Stimulated activated memory B cell treated with anti-CD40 and anti-IgM and Interleukin-4, amounts not matched to agents 10 μg/mL and 1 μg/mL and 100 μg/mL, for 72 hours (primary cell): ENCODE data around the gene POLR1G.
"Not testable (repeated sequence)": the region's sequence is repeated elsewhere in the genome, so short reads cannot be mapped to it uniquely, and the experiment has no call there.

Experiments
- ATAC-seq: fragments of 150-1000 bp; cut with Tn5 transposase; 2 replicates; pipeline ENCODE4 v1.10.0; 2021
- H3K27ac Mint-ChIP-seq: one replicate; pipeline ENCODE4 v1.8.0; 2022; ENCODE audit warnings: mild to moderate bottlenecking, mixed read lengths
- H3K27me3 Mint-ChIP-seq: one replicate; pipeline ENCODE4 v1.8.0; 2022; ENCODE audit warnings: mixed read lengths
- H3K36me3 Mint-ChIP-seq: one replicate; pipeline ENCODE4 v1.8.0; 2022; ENCODE audit warnings: mixed read lengths
- H3K4me1 Mint-ChIP-seq: one replicate; pipeline ENCODE4 v1.8.0; 2022; ENCODE audit warnings: mixed read lengths
- H3K4me3 Mint-ChIP-seq: one replicate; pipeline ENCODE4 v1.8.0; 2022; ENCODE audit warnings: mild to moderate bottlenecking, moderate library complexity, mixed read lengths
- H3K9me3 Mint-ChIP-seq: one replicate; pipeline ENCODE4 v1.8.0; 2022; ENCODE audit warnings: mixed read lengths

Gene POLR1G

DNA sequence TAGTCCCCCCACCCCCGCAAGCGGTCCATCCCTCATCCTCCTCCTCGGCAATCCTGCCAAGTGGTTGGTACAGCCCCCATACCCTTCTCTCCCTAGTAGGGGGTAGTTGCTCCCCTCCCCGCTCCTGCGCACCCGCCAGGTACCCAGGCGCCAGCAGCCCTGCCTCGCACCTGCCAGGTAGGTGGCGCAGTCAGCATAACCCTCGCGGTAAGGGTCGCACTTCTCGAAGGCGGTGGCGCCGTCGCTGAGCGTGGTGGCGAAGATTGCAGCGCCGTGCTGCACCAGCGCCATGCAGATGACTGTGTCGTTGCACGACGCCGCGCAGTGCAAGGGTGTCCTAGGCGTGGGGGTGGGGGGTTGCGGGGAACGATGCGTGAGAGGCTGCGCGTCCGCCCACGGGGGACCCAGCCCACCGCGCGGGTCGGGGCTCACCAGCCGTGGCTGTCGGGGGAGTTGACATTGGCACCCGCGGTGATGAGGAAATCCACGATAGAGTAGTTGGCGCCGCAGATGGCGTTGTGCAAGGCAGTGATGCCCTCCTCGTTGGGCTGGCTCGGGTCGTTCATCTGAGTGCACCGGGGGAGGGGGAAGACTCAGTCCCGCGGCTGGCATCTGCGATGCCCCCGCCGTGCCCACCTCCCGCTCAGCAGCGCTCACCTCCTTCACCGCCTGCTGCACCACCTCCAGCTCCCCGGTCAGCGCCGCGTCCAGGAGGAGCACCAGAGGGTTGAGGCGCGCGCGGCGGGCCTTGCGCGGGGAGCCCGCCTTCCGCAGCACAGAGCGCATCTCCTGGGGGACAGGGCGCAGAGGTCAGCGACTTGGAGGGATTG lies 20.8 kb upstream of the POLR1G start:
- peaks cover 12% of the 10 kb centered on the region for H3K4me1 Mint-ChIP-seq
- H3K27me3 Mint-ChIP-seq = peaks cover 33% of the 10 kb centered on the region
- H3K27ac Mint-ChIP-seq = no peak overlapping the region
- no peak overlapping the region for H3K4me3 Mint-ChIP-seq
- H3K9me3 Mint-ChIP-seq = no peaks in the 10 kb centered on the region
- no peak for ATAC-seq
- no peaks in the 10 kb centered on the region for H3K36me3 Mint-ChIP-seq

DNA sequence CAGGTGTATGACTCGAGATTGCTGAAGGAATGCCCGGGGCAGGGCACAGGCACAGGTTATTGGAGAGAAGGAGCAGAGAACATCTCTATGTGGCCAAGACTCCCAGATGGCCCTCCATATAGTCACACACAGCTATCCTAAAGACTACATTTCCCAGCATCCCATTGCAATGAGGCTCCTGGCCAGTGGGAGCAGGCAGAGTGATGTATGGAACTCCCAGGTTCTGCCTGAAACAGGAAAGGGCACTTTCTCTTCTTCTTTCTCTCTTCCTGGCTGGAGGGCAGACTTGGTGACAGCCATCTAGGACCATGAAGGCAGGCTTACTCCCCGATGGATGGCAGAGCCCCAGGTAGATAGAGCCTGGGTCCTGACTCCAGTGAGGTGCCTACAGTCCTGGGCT lies 15.1 kb upstream of the POLR1G start:
- H3K27ac Mint-ChIP-seq = no peak overlapping the region
- no peak overlapping the region for H3K4me3 Mint-ChIP-seq
- no peaks in the 10 kb centered on the region for H3K9me3 Mint-ChIP-seq
- ATAC-seq = peak; percentile 63
- peaks cover 13% of the 10 kb centered on the region for H3K4me1 Mint-ChIP-seq
- peaks cover 19% of the 10 kb centered on the region for H3K27me3 Mint-ChIP-seq
- no peaks in the 10 kb centered on the region for H3K36me3 Mint-ChIP-seq

DNA sequence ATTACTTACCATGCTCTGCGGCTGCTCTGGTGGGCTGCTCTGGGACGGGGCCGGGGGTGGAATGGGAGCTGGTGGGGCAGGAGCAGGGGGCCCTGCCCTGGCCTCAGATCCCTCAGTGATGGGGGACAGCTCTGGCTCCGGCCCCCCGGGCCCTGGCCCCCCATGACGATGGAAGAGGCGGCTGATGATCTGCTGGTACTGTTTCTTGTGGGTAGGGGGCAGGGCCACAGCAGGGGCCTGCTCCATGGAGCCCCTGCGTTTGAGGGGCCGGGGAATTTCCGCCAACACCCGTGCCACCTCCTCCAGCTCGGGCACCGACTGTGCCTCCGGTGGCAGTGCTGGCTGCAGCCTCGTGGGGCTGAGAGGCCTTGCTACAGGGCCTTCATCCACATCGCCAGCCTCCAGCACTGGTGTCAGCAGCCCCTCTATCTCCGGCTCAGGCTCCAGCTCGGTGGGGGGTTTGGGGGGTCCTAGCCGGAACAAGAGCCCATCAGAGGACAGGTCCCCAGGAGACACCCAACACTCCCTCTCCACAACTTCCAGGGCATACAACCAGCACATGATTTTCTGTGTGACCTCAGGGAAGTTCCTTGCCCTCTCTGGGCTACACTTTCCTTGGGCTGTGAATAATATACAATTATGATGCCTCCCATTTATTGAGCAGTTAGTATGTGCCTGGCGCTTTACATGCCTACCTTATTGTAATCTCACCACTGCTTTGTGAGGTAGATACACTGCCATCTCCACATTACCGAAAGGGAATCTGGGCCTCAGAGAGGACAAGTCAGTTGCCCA lies 14.4 kb upstream of the POLR1G start:
- Mint-ChIP-seq H3K27me3 (peaks cover 20% of the 10 kb centered on the region), H3K36me3 (no peaks in the 10 kb centered on the region), H3K4me3 (no peak overlapping the region), H3K4me1 (peaks cover 13% of the 10 kb centered on the region), H3K27ac (no peak overlapping the region), H3K9me3 (no peaks in the 10 kb centered on the region)
- ATAC-seq = no peak

DNA sequence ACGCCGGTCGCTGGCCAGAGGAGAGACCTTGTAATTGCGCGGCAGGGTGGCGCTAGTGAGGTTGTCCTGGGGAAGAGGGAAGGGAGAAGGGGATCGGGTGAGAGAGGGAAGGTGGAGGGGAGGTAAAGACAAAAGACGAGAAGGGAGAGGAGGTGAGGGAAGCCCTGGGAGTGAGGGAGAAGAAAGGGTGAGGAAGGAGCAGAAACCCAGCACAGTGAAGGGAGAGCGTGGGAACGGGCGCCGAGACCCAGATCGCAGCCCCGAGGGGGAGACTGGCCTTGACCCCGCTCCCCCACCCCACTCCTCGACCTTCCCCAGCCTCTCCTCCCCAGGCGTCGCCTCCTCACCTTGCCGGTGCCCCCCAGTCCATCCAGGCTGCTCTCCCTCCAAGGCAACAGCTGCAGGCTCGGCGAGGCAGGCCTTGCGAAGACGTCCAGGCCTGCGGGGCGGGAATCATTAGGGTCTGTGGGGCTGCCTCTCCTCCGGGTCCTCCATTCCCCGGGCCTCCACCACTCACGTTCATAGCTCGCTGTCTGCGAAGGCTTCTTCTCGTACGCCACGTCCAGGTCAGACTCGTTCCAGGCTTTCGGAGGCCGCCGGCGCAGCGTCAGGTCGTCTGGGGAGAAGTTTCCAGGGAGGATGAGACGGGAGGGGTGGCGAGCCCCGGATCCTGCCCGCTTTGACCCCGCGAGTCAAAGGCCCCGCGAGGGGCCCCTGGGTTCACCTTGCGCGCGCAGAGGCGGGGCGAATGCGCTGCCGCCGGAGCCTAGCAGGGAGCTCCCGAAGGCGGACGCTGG lies 10.4 kb upstream of the POLR1G start:
- H3K9me3 Mint-ChIP-seq = no peaks in the 10 kb centered on the region
- no peak overlapping the region for H3K4me3 Mint-ChIP-seq
- ATAC-seq = no peak
- peaks cover 38% of the 10 kb centered on the region for H3K27me3 Mint-ChIP-seq
- no peak overlapping the region for H3K27ac Mint-ChIP-seq
- no peaks in the 10 kb centered on the region for H3K36me3 Mint-ChIP-seq
- peaks cover 27% of the 10 kb centered on the region for H3K4me1 Mint-ChIP-seq

DNA sequence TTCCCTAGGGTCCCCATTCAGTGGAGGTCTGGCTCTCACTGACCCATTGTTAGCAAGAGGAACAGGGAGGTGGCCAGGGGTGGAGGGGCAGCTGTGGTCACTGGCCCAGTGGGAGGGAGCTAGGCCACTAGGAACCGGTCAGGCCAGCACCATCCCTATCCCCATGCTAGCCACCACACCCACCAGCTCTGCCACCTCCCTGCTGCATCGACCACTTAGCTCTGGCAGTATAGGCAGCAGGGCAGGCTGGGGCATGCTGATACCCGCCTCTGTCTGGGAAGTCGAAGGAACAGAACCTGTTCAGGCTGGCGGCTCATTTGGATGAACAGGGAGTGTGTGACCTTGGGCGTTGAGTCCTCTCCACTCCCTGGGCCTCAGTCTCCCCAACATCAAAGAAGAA lies 6.3 kb upstream of the POLR1G start:
- ATAC-seq = no peak
- peaks cover 42% of the 10 kb centered on the region for H3K4me1 Mint-ChIP-seq
- no peak overlapping the region for H3K4me3 Mint-ChIP-seq

DNA sequence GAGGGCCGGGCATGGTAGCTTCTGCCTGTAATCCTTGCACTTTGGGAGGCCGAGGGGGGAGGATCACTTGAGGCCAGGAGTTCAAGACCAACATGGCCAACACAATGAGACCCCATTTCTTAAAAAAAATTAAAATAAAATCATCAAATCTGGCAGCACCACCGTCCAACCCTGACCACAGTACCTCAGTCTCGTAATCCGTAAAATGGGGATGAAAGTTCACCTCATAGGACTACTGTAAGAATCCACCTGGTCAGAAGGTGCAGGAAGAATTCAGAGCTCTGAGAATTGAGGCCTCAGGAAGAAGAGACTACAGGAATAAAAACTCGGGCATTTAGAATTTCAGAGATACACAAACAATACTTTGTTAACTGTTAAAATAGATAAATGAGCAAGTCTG lies 4.6 kb upstream of the POLR1G start:
- no peaks in the 10 kb centered on the region for H3K9me3 Mint-ChIP-seq
- H3K27ac Mint-ChIP-seq = no peak overlapping the region
- H3K27me3 Mint-ChIP-seq = peaks cover 50% of the 10 kb centered on the region
- H3K36me3 Mint-ChIP-seq = no peaks in the 10 kb centered on the region
- H3K4me3 Mint-ChIP-seq = no peak overlapping the region
- no peak for ATAC-seq
- H3K4me1 Mint-ChIP-seq = peaks cover 49% of the 10 kb centered on the region

More for the DNA sequence above, 6.3 kb upstream of the POLR1G start:
- H3K27me3 Mint-ChIP-seq = peaks cover 64% of the 10 kb centered on the region
- H3K27ac Mint-ChIP-seq = no peak overlapping the region
- no peaks in the 10 kb centered on the region for H3K9me3 Mint-ChIP-seq
- no peaks in the 10 kb centered on the region for H3K36me3 Mint-ChIP-seq

- H3K4me3 Mint-ChIP-seq = no peak overlapping the region
- ATAC-seq = no peak
- H3K27me3 Mint-ChIP-seq = peaks cover 44% of the 10 kb centered on the region
- no peaks in the 10 kb centered on the region for H3K9me3 Mint-ChIP-seq
- no peak overlapping the region for H3K27ac Mint-ChIP-seq
- peaks cover 50% of the 10 kb centered on the region for H3K4me1 Mint-ChIP-seq
- H3K36me3 Mint-ChIP-seq = no peaks in the 10 kb centered on the region
Measured at GRCh38 chr19:45402298-45403061, 4.0 kb upstream of the POLR1G start.

DNA sequence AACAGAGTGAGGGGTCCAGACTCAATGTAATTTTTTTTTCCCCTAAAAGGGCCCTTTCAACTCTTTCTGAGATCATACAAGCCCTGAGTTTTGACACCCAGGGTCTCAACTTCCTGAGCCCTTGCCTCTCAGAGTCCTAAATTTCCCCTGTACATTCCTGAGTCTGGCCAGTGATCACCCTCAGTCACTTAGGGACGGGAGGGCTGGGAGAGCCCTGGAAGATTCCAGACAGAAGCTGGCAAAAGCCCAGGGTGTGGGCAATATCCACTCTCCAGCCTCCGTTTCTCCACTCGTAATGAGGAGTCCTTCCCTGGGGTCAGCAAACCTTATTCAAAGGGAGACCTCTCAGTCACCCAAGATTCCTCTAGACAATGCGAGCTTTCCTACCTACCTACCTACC lies 3.2 kb upstream of the POLR1G start:
- peaks cover 52% of the 10 kb centered on the region for H3K4me1 Mint-ChIP-seq
- peaks cover 2% of the 10 kb centered on the region for H3K36me3 Mint-ChIP-seq
- no peak overlapping the region for H3K27ac Mint-ChIP-seq
- H3K4me3 Mint-ChIP-seq = no peak overlapping the region
- peaks cover 36% of the 10 kb centered on the region for H3K27me3 Mint-ChIP-seq
- H3K9me3 Mint-ChIP-seq = no peaks in the 10 kb centered on the region
- no peak for ATAC-seq

DNA sequence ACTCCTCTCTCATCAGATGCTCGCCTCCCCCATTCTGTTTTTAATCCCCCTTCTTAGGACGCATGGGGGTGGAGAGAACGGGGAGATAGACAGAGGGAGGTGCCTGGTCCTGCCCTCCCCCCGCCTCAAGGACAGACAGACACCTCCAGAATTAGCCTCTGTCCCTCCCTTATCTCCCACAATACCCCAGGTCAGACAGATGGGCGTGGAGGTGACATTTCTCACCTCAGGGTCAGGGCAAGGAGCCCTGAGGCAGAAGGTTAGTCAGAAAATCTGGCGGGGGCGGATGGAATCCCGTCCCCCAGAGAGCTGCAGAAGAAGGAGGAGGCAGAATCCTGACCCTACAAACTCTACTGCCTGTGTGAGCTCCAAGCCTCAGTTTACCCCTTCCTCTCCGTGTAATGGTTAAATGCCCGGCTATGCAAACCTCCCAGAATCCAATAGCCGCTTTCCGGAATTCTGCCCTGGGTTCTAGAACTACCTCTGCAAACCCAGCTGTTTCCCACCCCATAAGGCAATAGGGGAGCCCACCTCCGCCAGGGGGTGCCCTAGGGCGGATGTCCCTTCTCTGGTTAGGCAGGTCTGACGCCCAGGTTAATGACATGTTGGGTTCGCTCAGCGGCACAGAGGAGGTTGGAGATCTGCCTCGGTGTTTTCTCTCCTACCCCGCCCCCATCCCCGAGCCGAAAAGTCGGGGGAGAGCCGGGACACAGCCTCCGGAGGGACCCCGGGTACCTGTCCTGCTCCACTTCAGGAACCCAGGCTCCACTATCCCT lies 2.5 kb upstream of the POLR1G start:
- Mint-ChIP-seq H3K4me1 (peaks cover 52% of the 10 kb centered on the region), H3K36me3 (peaks cover 9% of the 10 kb centered on the region), H3K4me3 (peak overlapping the region; percentile 88), H3K27me3 (peaks cover 30% of the 10 kb centered on the region), H3K27ac (no peak overlapping the region), H3K9me3 (no peaks in the 10 kb centered on the region)
- no peak for ATAC-seq

DNA sequence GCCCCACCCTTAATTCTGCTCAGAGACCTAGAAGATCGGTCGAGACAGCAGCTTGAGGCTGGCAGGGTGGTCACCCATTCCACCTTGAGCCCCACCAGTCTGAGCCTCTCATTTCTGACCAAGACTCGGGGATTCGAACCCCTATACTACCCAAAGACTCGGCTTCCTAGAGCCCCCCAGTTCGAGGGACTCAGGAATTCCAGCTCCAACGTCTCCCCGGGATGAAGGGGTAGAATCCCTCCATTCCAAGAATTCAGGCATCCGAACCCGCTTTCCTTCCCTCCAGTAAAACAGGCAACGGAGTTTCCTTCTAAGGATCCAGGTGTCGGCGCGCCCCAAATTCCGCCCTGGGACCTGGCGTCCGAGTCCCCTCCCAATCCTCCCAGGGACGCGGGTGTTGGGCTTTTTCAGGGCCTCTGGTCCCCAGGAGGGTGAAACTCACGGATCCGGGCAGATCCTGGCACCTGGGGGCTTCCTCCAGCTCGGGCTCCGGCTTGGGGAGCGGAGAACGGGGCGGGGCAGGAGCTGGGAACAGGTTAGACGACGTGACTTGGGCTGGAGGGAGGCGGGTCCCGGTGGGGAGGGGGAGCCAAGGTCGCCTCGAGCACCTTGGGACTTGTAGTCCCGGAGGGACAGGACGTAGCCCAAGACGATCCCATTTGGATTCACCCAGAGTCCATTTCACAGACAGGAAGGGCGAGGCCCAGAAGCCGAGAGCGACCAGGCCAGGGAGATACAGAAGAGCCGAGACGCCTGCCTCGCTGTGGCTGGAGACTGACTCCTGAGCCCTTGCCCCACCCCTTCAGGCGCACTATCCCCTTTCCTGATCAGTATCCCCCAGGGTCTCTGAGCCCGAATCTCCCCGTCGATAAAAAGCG lies 1.6 kb upstream of the POLR1G start, which contains the start of gene PPP1R13L:
TSS of gene PPP1R13L (minus strand) at position 513 of the 878 bp plus-strand sequence. CDS start 6,751 bp downstream, outside the sequence.
- H3K36me3 Mint-ChIP-seq = peaks cover 13% of the 10 kb centered on the region
- H3K4me3 Mint-ChIP-seq = peak within 1 kb of the TSS; percentile 88
- peaks cover 30% of the 10 kb centered on the region for H3K27me3 Mint-ChIP-seq
- peak within 1 kb of the TSS; percentile 88 for H3K27ac Mint-ChIP-seq
- no peaks in the 10 kb centered on the region for H3K9me3 Mint-ChIP-seq
- peaks cover 58% of the 10 kb centered on the region for H3K4me1 Mint-ChIP-seq
- ATAC-seq = no peak

DNA sequence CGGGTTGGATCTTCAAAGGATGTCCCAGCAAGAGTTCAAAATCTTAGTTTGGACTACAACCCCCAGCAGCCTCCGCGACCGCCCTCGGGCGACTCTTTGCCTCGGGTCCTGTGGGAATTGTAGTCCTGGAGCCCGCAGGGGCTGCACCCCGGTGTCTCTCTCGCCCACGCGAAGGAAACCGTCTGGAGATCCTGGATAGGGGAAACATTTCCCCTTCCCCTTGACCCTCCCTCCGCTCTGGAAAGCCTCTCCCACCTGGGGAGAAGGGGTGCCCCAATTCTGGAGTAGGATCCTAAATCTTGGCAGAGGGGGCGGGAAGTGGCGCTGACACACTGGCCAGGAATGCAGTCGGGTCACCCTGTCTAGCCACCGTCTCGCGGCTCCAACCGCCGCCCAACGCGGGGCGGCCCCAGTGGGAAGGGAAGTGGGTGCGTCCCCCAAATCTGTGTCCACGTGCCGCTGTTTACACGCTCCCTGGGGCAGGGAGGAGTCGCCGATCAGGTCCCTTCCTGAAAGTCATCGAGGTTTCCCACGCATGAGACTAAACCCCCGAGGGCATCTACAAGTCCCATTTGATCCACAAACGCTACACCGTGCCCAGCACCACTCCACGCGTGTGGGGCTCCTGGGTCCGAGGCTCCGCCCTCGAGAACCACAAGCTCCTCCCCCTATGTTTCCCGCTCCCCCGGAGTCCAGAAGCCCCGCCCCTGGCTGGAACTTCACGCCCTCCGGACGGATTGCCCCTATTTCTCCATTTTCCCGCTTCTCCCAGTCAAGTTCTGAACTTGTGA lies 814 bp upstream of the POLR1G start:
- peaks cover 30% of the 10 kb centered on the region for H3K27me3 Mint-ChIP-seq
- H3K27ac Mint-ChIP-seq = peak overlapping the region; percentile 88
- H3K4me1 Mint-ChIP-seq = peaks cover 58% of the 10 kb centered on the region
- no peaks in the 10 kb centered on the region for H3K9me3 Mint-ChIP-seq
- peak overlapping the region; percentile 88 for H3K4me3 Mint-ChIP-seq
- ATAC-seq = peak; percentile 81
- peaks cover 13% of the 10 kb centered on the region for H3K36me3 Mint-ChIP-seq

DNA sequence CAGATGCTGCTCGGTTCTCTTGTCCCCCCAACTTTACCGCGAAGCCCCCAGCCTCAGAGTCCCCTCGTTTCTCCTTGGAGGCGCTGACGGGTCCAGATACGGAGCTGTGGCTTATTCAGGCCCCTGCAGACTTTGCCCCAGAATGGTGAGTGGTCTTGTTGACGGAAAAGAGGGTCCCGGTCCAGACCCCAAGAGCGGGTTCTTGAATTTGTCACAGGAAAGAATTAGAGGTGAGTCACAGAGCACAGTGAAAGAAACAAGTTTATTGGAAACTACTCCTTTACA lies 589 bp downstream of the POLR1G start:
- Mint-ChIP-seq H3K27ac (peak overlapping the region; percentile 88), H3K36me3 (peaks cover 13% of the 10 kb centered on the region), H3K9me3 (no peaks in the 10 kb centered on the region), H3K4me1 (peaks cover 58% of the 10 kb centered on the region), H3K27me3 (peaks cover 30% of the 10 kb centered on the region), H3K4me3 (peak overlapping the region; percentile 88)
- no peak for ATAC-seq

DNA sequence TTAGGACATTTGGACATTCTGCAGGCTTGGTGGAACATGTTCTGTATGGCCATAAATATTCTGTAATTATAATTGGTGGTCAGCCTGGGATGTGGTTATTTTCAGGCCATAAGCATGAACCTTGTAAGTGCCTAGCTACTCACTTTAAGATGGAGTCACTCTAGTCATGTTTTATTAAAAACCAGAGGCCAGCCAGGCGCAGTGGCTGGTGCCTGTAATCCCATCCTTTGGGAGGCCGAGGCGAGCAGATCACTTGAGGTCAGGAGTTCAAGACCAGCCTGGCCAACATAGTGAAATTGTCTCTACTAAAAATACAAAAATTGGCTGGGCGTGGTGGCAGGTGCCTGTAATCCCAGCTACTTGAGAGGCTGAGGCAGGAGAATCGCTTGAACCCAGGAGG lies 1.1 kb downstream of the POLR1G start:
- Mint-ChIP-seq H3K4me1 (peaks cover 58% of the 10 kb centered on the region), H3K36me3 (peaks cover 13% of the 10 kb centered on the region), H3K27me3 (peaks cover 29% of the 10 kb centered on the region)
- ATAC-seq, H3K9me3 Mint-ChIP-seq, H3K27ac Mint-ChIP-seq, H3K4me3 Mint-ChIP-seq: not testable (repeated sequence)
